Caki2 (cell line): ENCODE measurements around the gene GMPR. TPM values are rescaled to one million over a fixed set of nuclear protein-coding genes. Genes with fewer than 3 reads are reported as not detected.

ENCODE experiments used
- DNase-seq: peaks from one replicate; pipeline ENCODE4 v3.0.0-alpha.2; 2015; ENCODE audit warnings: low read depth
- in situ Hi-C: cut with HindIII; loops from 2 replicates; pipeline ENCODE4 v1.10.0; 2016; ENCODE audit warnings: low sequenced_read_pairs, low pct_unique_long_range_greater_than_20kb, mixed read lengths
- total RNA-seq: library from RNA; depleted of rRNA; stranded (reverse); fragments of >200 nt; shearing (Covaris generic); gene quantifications from 2 replicates; pipeline ENCODE4 v1.2.3, GENCODE V29; 2014; ENCODE audit warnings: low replicate concordance; rRNA removed

The GMPR gene
- total RNA-seq = not detected in 2 replicates

DNA sequence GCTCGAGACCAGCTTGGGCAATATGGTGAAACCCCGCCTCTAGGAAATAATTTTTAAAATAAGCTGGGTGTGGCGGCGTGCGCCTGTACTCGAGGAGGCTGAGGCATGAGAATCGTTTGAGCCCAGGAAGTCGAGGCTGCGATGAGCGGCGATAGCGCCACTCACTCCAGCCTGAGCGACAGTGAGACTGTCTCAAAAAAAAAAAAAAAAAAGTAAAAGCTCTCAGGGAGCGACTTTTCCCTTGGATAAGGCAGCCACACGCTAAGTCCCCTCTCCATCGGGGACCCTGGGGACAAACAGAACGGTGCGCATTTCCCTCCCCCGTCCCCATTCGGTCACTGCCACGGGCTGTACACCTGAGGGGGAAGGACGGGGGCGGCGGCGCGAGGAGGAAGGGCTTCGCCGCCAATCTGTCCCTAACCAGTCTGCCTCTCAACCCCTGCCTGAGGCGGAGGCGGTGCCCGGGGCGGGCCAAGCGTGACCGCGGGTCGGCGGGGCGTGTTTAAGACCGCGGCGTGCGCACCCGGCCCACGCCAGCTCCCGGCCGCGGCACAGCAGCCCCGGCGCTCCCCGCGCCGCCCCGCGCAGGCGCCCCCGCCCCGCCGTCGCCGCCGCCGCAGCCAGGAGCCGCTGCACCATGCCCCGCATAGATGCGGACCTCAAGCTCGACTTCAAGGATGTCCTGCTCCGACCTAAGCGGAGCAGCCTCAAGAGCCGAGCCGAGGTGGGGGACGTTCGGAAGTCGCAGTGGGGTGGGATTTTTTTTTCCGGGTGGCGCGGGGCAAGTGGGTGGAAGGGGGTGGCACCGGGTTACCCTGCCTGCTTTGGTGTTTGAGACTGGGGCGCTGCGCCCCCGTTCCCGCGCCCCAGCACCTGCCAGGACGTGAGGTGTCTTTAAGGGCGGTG lies at the start of gene GMPR:
GMPR (plus strand) TSS at position 531 of the 906 bp plus-strand sequence; CDS start at position 638, 107 bp downstream.
- in situ Hi-C loops = no loop called here

GRCh38 chr6:16190214-16190613 lies 48.2 kb upstream of the GMPR start:
- in situ Hi-C loops = no loop called here
- DNase-seq = no peak

More for the DNA sequence above, at the start of gene GMPR:
- peak; percentile 39 for DNase-seq

DNA sequence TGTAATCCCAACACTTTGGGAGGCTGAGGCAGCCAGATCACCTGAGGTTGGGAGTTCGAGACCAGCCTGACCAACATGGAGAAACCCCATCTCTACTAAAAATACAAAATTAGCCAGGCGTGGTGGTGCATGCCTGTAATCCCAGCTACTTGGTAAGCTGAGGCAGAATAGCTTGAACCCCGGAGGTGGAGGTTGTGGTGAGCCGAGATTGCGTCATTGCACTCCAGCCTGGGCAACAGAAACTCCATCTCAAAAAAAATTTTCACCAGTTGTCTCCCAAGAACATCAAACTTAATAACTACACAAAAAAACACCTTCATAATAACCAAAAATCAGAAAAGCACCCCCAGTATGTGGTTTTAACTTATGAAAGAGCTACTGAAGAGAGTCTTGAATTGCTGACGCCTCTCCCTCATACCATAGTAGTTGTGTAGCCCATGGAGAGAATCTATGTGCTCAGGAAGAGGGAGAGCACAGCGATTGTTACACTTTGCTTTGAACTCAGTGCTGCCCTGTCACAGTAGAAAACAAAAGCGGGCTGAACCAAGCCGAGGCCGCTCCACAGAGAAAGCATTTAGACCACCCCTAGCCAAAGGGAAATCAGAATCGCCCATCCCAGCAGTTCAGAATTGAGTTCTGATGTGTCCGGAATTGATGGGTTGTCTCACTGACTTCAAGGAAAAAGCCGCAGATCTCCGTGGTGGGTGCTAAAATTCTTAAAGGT lies 42.0 kb upstream of the GMPR start:
- in situ Hi-C loops = no loop called here
- no peak for DNase-seq

DNA sequence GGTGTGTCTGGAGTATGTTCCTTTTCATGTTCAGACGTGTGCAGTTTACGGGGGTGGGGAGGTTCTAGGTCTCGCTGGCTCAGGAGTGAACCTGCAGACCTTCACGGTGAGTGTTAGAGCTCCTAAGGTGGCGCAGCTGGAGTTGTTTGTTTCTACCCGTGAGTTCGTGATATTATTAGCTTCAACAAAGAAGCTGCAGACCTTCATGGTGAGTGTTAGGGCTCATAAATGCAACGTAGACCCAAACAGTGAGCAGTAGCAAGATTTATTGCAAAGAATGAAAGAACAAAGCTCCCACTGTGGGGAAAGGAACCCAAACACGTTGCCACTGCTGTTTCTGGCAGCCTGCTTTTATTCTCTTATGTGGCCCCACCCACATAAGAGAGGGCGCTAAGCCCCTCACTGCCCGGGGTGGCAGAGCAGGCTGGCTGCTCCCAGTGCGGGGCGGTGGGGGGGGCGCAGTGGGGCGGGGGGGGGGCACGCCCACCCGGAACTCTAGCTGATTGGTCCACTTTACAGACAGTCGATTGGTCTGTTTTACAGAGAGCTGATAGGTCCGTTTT lies 41.3 kb upstream of the GMPR start:
- in situ Hi-C loops = no loop called here
- no peak for DNase-seq

GRCh38 chr6:16198061-16198705 lies 40.2 kb upstream of the GMPR start:
- DNase-seq = no peak
- in situ Hi-C loops = no loop called here

DNA sequence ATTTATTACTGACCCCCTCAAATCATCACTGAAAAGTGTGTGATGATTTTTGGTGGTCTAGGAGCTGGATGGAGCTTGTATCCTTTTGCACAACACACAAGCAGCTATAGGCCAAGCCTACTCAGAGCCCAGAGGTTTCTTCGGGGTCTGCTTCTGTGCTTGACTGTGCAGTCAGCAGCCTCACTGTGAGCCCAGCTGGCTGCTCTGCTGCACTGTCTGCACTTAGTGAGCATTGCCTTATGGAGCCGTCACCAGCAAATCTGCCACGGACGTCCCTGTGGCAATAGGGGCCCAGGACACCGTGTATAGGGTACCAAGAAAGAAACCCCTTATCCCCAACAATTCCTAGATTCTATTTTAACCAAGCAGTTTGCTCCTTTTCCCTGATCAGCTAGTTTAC lies 38.6 kb upstream of the GMPR start:
- in situ Hi-C loops = no loop called here
- no peak for DNase-seq

GRCh38 chr6:16200321-16200883 lies 38.0 kb upstream of the GMPR start:
- no peak for DNase-seq
- in situ Hi-C loops = no loop called here

DNA sequence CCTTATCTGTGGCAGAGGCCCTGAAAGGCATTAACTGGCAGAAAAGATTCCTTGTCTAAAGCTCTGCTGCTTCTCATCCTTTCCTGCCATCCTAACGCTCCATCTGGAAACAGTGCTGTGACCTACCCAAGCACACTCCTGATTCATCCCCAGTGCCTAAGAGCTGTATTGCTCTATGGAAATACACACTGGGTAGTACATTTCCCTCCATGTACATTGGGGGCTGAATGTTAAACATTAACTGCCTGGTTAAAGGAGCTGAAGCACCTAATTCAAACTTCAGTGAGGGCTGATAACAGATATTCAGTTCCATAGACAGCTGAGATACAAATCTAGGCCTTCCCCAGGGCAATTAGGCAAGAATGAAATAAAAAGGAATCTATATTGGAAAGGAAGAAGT lies 36.7 kb upstream of the GMPR start:
- in situ Hi-C loops = no loop called here
- DNase-seq = no peak

- no peak for DNase-seq
- in situ Hi-C loops = no loop called here
These were observed 33.6 kb upstream of the GMPR start for GRCh38 chr6:16204653-16205376.

- in situ Hi-C loops = no loop called here
- no peak for DNase-seq
These were observed 32.8 kb upstream of the GMPR start for GRCh38 chr6:16205377-16206144.

DNA sequence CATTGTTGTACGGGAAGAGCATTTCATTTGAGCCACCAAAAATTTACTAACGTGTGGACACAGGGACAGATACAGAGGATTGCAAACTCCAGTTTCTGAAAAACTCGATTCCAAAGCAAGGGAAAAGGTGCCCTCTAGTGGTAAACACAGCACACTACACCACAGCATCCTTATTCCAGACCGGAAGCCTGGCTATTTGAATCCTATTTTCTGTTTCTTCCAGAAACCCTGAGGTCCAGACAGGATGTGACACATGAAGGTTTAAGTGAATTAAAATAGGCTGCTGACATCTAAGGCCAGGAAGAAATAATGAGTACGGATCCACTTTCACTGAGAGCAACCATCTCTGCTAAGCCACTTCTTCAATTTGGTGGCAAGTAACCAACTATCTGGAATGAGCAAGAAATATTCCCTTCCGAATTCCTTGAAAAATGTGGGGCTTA lies 31.8 kb upstream of the GMPR start:
- DNase-seq = peak; percentile 67
- in situ Hi-C loops = no loop called here

DNA sequence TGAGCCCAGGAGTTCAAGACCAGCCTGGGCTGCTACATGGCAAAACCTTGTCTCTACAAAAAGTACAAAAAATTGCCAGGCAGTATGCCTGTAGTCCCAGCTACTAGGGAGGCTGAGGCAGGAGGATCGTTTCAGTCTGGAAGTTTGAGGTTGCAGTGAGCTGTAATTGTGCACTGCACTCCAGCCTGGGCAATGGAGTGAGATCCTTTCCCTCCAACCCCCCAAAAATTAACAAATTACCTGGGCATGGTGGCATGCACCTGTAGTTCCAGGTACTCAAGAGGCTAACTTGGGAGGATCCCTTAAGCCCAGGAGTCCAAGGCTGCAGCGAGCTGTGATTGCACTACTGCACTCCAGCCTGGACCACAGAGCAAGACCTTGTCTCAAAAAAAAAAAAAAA lies 29.4 kb upstream of the GMPR start:
- in situ Hi-C loops = no loop called here
- DNase-seq = no peak

DNA sequence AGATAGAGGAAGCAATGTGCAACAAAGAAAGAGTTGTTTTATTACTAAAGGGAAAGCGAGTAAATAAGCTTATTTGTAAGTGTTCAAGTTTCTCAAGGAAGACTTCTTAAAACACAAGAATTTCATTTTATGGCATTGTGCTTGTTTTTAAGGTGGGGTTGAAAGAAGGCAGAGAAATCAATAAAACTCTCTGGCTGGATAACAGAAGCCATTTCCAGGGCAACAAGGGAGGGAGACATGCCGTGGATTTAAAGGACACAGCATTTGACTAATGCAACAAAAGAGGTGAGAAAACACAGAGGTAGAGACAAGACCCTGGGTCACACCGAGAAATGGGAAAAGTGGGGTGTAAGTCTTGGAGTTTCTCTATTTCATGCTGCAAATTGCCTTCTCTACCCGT lies 28.8 kb upstream of the GMPR start:
- in situ Hi-C loops = no loop called here

GRCh38 chr6:16212276-16212675 lies 26.1 kb upstream of the GMPR start:
- no peak for DNase-seq
- in situ Hi-C loops = no loop called here

More for the DNA sequence above, 28.8 kb upstream of the GMPR start:
- DNase-seq = no peak

GRCh38 chr6:16216501-16217155 lies 21.8 kb upstream of the GMPR start:
- in situ Hi-C loops = no loop called here
- no peak for DNase-seq

DNA sequence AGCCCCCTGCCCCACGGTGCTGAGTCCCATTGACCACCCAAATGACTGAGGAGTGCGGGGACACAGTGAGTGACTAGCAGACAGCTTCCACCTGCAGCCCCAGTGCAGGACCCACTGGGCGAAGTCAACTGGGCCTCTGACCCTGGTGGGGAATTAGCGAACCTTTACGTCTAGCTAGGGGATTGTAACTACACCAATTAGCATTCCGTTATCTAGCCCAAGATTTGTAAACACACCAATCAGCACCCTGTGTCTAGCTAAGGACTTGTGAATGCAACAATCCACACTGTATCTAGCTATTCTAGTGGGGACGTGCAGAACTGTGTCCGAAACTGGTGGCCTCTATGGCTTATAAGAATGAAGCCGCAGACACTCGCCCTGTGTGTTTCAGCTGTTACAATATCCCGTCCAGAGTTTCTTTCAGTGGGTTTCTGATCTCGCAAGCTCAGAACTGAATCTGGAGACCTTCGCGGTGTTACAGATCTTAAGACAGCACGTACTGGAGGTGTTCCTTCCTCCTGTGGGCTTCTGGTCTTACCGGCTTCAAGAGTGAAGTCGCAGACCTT lies 21.1 kb upstream of the GMPR start:
- DNase-seq = no peak
- in situ Hi-C loops = no loop called here
